HG03139 (cell line): ENCODE data around the gene TMEM135.

ENCODE experiments used
- ATAC-seq: cut with Tn5 transposase; IDR thresholded peaks from one replicate; pipeline ENCODE4 v1.9.1; 2021; ENCODE audit not compliant: unreplicated experiment

The TMEM135 gene

DNA sequence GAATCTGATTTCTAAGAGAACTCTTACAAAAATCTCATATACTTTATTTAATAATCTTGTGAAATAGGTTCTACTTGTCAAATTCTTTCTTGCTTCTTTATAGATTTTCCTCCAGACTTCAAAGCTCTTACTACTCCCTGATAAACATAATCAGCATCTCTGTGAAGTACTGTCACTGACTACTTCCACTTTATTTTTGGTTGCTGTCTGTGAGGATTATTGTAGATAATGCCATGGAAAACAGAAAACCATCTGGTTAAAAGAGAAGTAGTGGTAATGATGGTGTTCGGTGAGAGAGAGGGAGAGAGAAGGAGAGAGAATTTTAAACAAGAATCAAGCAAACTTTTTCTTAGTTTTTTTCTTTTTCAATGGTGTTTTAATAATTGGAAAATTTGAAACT lies 152.3 kb downstream of the TMEM135 start:
- no peak for ATAC-seq

GRCh38 chr11:87193756-87194470 lies 156.2 kb downstream of the TMEM135 start:
- no peak for ATAC-seq

DNA sequence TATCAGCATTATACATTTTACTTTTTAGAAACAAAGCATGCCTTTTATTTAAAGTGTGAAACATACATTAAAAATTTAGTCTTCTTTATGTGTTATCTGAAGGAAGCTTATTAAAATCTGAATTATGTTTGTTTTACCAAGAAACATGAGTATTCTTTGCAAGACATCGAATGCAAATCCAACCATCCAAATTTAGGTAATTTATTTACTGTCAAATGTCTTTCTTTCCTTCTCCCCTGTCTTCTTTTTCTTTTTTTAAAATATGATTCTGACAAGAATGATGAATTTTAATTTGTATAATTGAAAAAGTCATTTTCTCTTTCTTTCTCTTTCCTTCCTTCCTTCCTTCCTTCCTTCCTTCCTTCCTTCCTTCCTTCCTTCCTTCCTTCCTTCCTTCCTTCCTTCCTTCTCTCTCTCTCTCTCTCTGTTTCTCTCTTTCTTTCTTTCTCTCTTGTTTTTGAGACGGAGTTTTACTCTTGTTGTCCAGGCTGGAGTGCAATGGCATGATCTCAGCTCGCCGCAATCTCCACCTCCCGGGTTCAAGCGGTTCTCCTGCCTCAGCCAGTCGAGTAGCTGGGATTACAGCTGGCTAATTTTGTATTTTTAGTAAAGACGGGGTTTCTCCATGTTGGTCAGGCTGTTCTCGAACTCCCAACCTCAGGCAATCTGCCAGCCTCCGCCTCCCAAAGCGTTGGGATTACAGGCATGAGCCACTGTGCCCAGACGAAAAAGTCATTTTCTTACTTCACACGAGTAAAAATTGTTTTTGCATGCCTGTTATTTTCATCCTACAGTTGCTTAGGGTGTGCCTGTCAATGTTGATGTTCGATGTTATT lies 157.5 kb downstream of the TMEM135 start:
- no peak for ATAC-seq

DNA sequence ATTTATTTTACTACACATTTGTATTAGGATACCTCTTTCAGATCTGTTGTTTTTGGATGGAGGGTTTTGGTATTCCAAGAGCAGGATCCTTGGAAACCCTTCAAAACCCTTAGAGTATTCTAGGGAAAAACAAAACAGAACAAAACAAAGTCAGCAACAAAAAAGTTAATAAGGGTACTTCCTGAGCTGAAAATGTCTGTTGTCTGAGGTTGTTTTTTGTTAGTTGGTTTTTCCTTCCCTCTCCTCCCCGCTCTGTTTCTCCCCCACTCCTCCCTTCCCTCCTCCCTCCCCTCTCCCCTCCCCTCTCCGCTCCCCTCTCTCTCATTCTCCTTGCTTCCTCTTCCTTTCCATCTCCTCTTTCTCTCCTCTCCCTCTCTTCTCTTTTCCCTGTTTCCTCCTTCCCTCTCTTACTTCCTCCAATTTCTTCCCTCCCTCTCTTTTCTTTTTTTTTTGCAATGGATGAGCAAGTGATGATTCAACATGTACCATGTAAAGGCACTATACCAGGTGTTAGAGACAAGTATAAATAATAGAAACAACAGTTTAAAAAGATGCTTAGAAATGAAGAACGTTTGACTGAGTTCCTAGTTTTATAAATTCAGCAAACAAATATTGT lies 160.6 kb downstream of the TMEM135 start:
- no peak for ATAC-seq

DNA sequence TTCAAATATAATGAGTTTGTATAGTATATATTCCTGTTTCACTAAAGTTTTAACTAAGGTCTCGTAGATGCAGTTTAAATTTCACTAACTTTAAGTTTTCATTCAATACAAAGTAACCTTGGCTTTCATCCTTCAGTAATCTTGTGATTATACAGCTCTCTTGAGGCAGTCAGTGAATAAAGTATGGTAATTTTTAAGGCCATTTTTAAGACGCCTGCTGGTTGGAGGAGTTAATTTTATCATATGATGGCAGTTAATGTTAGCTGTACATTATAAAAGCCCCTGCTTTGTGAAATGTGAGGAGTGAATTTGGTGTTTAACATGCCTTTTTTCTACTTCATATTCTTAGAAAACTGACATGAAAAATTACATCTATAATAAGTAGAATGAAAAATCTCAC lies 163.6 kb downstream of the TMEM135 start:
- ATAC-seq, result no peak

- ATAC-seq, result no peak
Observed at GRCh38 chr11:87203907-87204602, 166.3 kb downstream of the TMEM135 start.

DNA sequence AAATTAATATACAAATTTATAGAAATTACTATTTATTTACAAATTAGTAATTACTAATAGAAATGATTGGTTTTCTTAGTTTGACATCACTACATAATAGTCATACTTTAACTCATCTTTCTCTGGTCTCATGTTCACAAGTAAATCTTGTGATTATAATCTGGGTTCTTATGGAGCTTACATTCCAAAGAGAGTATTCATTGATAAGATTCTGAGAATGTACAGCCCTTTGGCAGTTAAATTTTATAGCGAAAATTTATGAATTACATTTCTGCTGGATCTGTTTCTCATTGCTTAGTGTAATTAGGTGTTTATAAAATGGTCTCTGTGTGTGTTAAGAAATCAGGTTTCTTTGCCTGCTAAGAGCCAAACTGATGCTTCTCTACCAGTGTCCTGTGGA lies 175.2 kb downstream of the TMEM135 start:
- ATAC-seq, result no peak

DNA sequence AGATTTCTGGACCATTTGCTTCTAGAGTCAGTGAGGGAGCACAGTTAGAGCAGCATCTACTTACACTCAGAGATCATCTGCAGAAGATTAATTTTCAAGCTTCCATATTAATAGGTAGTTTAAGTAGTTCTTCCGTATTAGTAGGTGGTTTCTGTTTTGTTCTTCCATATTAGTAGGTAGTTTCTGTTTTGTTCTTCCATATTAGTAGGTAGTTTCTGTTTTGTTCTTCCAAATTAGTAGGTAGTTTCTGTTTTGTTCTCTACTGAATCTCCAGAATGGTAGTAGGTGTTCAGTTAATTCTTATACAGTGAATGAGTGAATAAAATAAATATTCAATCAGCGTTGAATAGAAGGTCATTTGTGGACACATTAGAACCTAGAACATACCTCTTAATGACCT lies 175.7 kb downstream of the TMEM135 start:
- no peak for ATAC-seq

DNA sequence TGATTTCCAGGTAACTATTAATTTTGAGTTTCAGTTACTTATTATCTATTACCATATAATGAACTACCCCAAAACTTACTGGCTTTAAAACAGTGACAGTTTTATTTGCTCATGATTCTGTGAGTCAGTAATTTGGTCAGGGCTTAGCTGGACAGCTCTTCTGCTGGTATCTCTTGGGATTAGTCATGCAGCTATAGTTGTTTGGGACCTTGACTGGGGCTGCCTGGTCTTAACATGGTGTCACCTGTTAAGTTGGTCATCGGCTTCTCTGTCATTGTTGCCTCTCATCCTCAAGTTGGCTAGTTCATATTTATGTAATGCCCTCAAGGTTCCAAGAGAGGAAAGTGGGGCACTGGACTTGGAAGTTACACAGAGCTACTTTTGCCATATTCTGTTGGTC lies 177.5 kb downstream of the TMEM135 start:
- ATAC-seq, result no peak

DNA sequence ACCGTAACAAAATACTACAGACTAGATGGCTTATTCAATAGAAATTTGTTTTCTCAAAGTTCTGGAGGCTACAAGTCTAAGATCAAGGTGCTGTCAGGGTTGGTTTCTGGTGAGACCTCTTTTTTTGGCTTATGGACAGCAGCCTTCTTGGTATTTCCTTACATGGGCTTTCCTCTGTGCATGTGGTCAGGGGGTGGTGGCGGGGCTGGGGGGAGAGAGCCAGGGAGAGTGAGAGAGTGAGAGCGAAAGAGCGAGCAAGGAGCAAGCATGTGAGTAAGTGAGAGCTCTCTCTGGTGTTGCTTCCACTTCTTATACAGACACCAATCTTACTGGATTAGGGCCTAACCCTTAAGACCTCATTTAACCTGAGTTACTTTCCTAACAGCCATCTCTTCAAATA lies 181.5 kb downstream of the TMEM135 start:
- ATAC-seq, result peak; percentile 55

DNA sequence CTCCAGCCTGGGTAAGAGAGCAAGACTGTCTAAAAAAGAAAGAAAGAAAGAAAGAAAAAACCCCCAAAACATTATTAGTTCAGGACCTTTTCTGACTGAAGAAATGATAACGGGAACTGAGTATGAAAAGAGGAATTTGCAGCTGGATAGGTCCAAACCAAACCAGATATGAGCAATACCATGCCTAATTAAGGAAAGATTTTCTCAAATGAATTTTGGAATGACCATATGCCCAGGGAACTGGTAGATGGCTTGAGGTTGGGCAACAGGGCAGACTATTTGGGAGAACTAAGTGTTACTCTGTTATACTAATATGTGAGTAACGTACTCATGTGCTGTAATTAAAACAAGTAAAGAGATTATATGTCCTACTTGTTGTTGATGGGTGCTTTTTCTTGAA lies 186.1 kb downstream of the TMEM135 start:
- no peak for ATAC-seq

DNA sequence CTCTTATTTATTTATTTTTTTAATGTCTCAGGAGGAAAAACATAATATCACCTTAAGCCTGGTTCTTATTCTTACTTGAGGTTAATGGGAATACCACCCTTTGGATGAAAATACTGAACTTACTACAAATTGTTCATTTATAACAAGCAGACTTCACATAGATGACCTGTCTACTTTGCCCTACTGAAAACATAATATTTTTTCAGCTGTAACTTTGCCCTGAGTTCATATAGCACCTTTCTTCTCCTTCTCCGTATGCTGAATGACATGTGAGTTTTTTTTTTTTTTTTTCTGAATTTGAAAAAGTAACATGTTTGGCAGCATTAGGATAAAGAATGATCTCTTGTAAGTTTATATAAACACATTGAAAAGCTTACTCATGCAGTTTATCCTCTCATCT lies 186.8 kb downstream of the TMEM135 start:
- no peak for ATAC-seq

GRCh38 chr11:87228820-87229219 lies 191.1 kb downstream of the TMEM135 start:
- ATAC-seq, result no peak

DNA sequence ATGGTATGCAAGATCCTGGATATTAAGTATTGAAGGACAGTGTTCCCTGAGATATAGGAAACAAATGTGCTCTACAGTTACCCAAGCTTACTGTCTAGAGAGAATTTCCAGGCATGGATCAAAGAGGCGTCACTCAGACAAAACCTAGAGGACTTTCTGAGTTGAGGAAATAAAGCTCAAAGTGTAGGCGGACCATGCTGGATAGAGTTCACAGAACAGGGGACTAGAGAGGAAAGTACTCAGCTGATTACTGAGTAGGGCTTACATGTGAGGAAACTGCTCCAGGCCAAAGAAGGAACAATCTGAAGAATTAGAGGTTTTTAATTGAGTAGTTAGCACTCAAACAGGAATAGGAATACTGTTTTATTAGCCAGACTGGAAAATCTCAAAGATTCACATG lies 193.3 kb downstream of the TMEM135 start:
- no peak for ATAC-seq

DNA sequence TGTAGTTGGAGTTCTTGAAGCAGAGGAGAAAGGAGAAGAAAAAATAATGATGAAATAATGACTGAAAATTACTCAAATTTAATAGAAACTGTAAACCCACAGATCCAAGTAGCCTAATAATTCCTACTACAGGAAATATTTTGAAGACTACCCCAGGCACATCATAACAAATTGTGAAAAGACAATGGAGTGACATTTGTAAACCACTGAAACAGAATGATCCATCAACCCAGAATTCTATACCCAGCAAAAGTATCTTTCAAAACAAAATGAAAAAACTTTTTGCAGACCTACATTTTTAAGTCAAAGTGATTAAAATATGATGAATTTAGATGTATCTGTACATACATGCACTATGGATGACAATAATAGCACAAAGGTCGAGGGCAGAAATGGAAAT lies 194.6 kb downstream of the TMEM135 start:
- no peak for ATAC-seq

GRCh38 chr11:87235366-87235765 lies 197.6 kb downstream of the TMEM135 start:
- no peak for ATAC-seq

DNA sequence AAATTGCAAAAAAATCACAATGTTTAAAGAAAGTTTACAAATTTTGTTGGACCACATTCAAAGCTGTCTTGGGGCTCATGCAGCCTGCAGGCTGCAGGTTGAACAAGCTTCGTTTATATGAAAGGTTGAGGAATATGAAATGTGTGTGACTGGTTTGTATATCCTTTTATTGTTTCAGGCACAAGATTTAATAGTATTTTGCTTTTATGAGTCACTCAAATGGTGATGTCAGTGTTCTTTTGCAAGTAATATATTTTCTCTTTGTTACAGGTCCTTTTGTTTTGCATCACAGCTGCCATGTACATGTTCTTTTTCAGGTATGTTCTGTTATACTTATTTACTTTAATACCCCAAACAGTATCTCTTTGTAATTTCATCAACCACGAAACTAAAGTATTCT lies 198.6 kb downstream of the TMEM135 start:
- ATAC-seq, result no peak

DNA sequence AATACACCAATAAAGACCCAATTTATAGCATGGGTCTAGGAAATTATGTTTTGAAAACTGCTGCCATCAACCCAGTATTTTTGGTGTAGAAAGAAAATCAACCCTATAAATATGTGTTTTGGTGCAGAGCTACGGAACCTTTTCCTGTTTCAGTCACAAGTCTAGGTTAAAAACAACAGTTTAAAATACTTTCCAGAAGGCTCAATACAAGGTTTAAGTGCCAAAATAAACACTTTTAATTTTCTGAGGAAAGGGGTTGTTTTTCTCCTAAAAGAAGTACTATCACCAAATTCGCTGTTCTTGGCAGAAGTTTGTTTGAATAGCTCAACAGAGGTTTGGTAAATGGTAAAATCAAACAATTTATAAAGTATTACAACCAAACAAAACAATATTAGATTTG lies 201.3 kb downstream of the TMEM135 start:
- ATAC-seq, result no peak

GRCh38 chr11:87239531-87239930 lies 201.8 kb downstream of the TMEM135 start:
- no peak for ATAC-seq

- no peak for ATAC-seq
Observed at GRCh38 chr11:87251560-87251959, 213.8 kb downstream of the TMEM135 start.

DNA sequence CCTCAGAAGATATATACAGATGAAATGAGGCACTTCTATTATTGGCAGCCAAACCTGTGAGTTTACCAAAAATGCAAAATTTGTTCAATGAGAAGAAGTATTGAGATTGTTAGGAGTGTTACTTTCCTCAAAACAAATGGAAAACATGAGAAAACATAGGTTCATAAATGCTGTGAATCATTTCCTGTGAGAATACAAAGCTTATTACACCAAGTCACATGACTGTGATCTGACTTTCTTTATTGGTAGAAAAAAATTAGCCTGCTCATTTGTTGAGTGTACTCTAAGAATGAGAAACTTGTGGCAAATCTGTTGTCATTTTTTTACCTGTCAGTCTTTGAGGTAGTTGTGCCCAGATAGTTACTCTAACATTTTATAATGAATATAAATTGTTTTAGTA lies 215.1 kb downstream of the TMEM135 start:
- no peak for ATAC-seq
